ENCODE data around the gene FHL2. TPM values are rescaled to one million over a fixed set of nuclear protein-coding genes. Genes with fewer than 3 reads are reported as not detected.
A peak's percentile ranks its signal among the peaks of the same experiment; 100 is the strongest.

Gene FHL2
- total and polyA plus RNA-seq, 2 of the 13 experiments (the other 11 are each of a cell fraction or from before 2014, with no cell fraction given): 1.9 to 74.8 TPM

- TF ChIP-seq TFDP1 (CRISPR knock-in tag; IDR thresholded peaks at IDR 0.05; ENCODE audit: borderline replicate concordance) (peak; percentile 34; the same call in 1 of the 2 replicates), ZNF7 (CRISPR knock-in tag; IDR thresholded peaks at IDR 0.05) (no peak; the same call in 1 of the 2 replicates), SETDB1 (CRISPR knock-in tag; IDR thresholded peaks at IDR 0.05; ENCODE audit: borderline replicate concordance) (no peak), TIGD3 (CRISPR knock-in tag; IDR thresholded peaks at IDR 0.05; ENCODE audit: borderline replicate concordance) (no peak), THRA (CRISPR knock-in tag; IDR thresholded peaks at IDR 0.05; ENCODE audit: borderline replicate concordance) (peak; percentile 98), ZNF451 (CRISPR knock-in tag; IDR thresholded peaks at IDR 0.05) (no peak; the same call in 1 of the 2 replicates), ZNF792 (CRISPR knock-in tag; IDR thresholded peaks at IDR 0.05) (0 out of 2 replicates have a peak, but pooled peaks have one; percentile 39), PAWR (CRISPR knock-in tag; IDR thresholded peaks at IDR 0.05; ENCODE audit: borderline replicate concordance) (no peak), MTF2 (CRISPR knock-in tag; IDR thresholded peaks at IDR 0.05; ENCODE audit: borderline replicate concordance) (no peak), ZNF160 (CRISPR knock-in tag; IDR thresholded peaks at IDR 0.05) (no peak), KDM5B (CRISPR knock-in tag; IDR thresholded peaks at IDR 0.05; ENCODE audit: borderline replicate concordance) (peak; percentile 80; the same call in 1 of the 2 replicates), SATB2 (CRISPR knock-in tag; IDR thresholded peaks at IDR 0.05) (no peak), TAF15 (IDR thresholded peaks at IDR 0.05; ENCODE audit: low read depth, low read length, poor library complexity, severe bottlenecking) (no peak), NFE2L1 (CRISPR knock-in tag; IDR thresholded peaks at IDR 0.05; ENCODE audit: borderline replicate concordance) (0 out of 2 replicates have a peak, but pooled peaks have one; percentile 31), ZNF354B (CRISPR knock-in tag; IDR thresholded peaks at IDR 0.05) (0 out of 2 replicates have a peak, but pooled peaks have one; percentile 72), PBX3 (CRISPR knock-in tag; IDR thresholded peaks at IDR 0.05; ENCODE audit: borderline replicate concordance) (no peak)
- TF ChIP-seq, protein P1, sequence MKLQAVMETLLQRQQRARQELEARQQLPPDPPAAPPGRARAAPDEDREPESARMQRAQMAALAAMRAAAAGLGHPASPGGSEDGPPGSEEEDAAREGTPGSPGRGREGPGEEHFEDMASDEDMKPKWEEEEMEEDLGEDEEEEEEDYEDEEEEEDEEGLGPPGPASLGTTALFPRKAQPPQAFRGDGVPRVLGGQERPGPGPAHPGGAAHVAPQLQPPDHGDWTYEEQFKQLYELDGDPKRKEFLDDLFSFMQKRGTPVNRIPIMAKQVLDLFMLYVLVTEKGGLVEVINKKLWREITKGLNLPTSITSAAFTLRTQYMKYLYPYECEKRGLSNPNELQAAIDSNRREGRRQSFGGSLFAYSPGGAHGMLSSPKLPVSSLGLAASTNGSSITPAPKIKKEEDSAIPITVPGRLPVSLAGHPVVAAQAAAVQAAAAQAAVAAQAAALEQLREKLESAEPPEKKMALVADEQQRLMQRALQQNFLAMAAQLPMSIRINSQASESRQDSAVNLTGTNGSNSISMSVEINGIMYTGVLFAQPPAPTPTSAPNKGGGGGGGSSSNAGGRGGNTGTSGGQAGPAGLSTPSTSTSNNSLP (IDR thresholded peaks at IDR 0.05; ENCODE audit: low read depth, low read length): no peak
These were observed 61.5 kb downstream of the FHL2 start, which contains the start of gene C2orf49 (continued) for GRCh38 chr2:105337122-105338019.

All from HepG2 (cell line).